GM18951 (cell line): ENCODE results near the gene NOA1.
"Not testable (repeated sequence)": the region's sequence is repeated elsewhere in the genome, so short reads cannot be mapped to it uniquely, and the experiment has no call there.

ENCODE experiments used
- POLR2A ChIP-seq: IDR thresholded peaks from 4 replicates; pipeline ENCODE4 v1.6.1; 2011; ENCODE audit warnings: mild to moderate bottlenecking; ENCODE audit not compliant: insufficient read length, insufficient read depth; ENCODE audit errors: extremely low read depth
- in situ Hi-C: fragments of 300-500 bp; cut with MboI; formaldehyde crosslinking; loops from one replicate; pipeline ENCODE4 v1.12.0; 2022; ENCODE audit warnings: low sequenced_read_pairs, mixed read lengths, inconsistent platforms; ENCODE audit not compliant: unreplicated experiment

The NOA1 gene

DNA sequence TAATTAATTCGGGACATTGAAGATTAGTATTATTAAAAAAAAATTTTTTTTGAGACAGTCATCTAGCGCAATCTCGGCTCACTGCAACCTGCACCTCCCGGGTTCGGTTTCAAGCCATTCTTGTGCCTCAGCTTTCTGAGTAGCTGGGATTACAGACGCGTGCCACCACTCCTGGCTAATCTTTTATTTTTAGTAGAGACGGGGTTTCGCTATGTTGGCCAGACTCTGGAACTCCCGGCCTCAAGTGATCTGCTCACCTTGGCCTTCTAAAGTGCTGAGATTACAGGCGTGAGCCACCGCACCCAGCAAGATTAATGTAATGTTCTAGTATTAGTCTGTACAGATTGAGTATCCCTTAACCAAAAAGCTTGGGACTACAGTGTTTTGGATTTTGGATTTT is 37.0 kb downstream of the NOA1 start:
- no peak for TF ChIP-seq POLR2A
- in situ Hi-C loops, result no loop called here

DNA sequence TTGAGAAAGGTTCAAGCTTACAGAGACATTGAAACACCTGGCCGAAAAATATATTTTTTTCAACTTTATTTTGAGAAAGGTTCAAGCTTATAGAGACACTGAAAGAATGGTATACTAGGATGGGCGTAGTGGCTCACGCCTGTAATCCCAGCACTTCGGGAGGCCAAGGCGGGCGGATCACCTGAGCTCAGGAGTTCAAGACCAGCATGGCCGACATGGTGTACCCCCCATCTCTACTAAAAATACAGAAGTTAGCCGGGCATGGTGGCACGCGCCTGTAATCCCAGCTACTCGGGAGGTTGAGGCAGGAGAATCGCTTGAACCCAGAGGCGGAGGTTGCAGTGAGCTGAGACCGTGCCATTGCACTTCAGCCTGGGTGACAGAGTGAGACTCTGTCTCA is 37.6 kb downstream of the NOA1 start:
- in situ Hi-C loops, result not testable (repeated sequence)

DNA sequence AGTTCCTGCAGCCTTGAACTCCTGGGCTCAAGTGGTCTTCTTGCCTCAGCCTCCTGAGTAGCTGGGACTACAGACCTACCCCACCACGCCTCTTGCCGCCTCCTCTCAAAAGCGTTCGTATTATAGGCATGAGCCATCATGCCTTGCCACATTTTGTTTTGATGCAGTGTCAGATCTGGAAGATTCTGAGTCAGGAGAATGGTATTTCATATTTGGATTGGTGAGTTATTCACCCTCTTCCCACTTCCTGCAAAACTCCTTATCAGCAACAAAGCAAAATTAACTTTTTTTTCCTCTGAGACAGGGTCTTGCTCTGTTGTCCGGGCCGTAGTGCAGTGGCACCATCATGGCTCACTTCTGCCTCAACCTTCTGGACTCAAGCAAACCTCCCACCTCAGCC is 40.1 kb downstream of the NOA1 start:
- in situ Hi-C loops, result no loop called here
- TF ChIP-seq POLR2A, result no peak

DNA sequence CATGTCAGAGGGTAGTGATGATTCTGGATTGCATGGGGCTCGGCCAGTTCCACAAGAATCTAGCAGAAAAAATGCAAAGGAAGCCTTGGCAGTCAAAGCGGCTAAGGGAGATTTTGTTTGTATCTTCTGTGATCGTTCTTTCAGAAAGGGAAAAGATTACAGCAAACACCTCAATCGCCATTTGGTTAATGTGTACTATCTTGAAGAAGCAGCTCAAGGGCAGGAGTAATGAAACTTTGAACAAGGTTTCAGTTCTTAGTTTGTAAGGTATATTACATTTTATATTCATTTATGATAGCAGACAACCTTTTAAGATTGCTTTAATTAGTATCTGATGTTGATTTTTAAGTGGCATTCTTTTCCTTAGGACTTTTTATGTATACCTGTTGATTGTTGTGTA is 45.5 kb downstream of the NOA1 start:
- in situ Hi-C loops, result no loop called here
- no peak for TF ChIP-seq POLR2A

DNA sequence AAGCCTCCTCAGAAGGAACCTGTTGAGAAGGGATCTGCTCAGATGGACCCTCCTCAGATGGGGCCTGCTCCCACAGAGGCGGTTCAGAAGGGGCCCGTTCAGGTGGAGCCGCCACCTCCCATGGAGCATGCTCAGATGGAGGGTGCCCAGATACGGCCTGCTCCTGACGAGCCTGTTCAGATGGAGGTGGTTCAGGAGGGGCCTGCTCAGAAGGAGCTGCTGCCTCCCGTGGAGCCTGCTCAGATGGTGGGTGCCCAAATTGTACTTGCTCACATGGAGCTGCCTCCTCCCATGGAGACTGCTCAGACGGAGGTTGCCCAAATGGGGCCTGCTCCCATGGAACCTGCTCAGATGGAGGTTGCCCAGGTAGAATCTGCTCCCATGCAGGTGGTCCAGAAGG is 46.8 kb downstream of the NOA1 start:
- TF ChIP-seq POLR2A, result no peak
- in situ Hi-C loops, result no loop called here

DNA sequence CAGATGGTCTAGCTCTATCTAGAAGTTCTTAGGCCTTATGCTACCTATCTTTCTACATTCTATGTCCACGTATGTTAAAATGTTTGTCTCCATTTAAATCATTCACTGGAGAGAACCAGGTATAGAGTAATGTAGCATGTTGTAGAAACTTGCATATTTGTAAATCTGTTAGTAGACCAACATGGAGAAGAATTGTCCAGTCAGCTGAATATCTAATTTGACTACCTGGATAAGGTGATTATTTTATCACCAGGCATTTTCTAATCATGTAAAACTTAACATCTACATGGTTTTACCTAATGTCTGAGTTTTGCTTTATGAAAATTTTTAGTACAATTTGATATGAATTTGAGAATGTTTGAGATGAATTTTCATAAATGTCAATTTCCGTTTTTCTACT is 50.2 kb downstream of the NOA1 start:
- no peak for TF ChIP-seq POLR2A
- in situ Hi-C loops, result no loop called here

DNA sequence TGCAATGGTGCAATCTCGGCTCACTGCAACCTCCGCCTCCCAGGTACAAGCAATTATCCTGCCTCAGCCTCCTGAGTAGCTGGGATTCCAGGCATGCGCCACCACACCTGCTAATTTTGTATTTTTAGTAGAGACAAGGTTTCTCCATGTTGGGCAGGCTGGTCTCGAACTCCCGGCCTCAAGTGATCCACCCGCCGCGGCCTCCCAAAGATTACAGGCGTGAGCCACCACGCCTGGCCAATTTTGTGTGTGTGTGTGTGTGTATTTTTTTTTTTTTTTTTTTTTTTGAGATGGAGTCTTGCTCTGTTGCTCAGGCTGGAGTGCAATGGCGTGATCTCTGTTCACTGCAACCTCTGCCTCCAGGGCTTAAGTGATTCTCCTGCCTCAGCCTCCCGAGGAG is 62.4 kb downstream of the NOA1 start:
- in situ Hi-C loops, result not testable (repeated sequence)

DNA sequence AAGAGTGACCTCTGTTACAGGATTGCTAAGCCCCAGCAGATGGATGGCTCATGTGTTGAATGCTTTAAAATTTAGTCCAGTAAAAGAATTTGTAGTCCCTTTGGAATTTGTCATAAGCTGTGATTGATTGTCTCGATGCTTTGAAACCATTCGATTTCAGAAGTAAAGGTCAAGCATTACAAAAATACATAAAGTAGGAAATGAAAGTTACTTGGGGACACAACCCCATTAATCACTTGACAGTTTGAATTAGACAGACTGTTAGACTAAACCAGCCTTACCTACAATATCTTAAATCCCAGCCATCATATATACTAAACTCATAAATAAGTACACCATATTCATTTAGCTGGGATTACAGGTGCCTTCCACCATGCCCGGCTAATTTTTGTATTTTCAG is 63.1 kb downstream of the NOA1 start:
- no peak for TF ChIP-seq POLR2A
- in situ Hi-C loops, result no loop called here
